Hepatocyte (in vitro differentiated cells): ENCODE data around the gene FBXL15. TPM values are rescaled to one million over a fixed set of nuclear protein-coding genes. Genes with fewer than 3 reads are reported as not detected.

ENCODE experiments used
- DNase-seq: peaks from one replicate; pipeline ENCODE4 v3.0.0-alpha.2; 2016; ENCODE audit warnings: low spot score
- H2AFZ ChIP-seq: fragments of 200-600 bp; sonication (generic); 2 replicates; pipeline ENCODE4 v1.6.0; 2016; ENCODE audit warnings: antibody characterized with exemption, mild to moderate bottlenecking
- H3K27ac ChIP-seq: fragments of 200-600 bp; sonication (generic); 2 replicates; pipeline ENCODE4 v1.5.1; 2016; ENCODE audit warnings: mild to moderate bottlenecking
- H3K27me3 ChIP-seq: fragments of 200-600 bp; sonication (generic); 2 replicates; pipeline ENCODE4 v1.6.1; 2016
- H3K36me3 ChIP-seq: fragments of 200-600 bp; sonication (generic); replicated peaks from 2 replicates; pipeline ENCODE4 v1.5.1; 2016; ENCODE audit warnings: low read depth; ENCODE audit not compliant: insufficient read depth
- H3K4me1 ChIP-seq: fragments of 200-600 bp; sonication (generic); 2 replicates; pipeline ENCODE4 v1.5.1; 2016; ENCODE audit warnings: mild to moderate bottlenecking, moderate library complexity; ENCODE audit not compliant: insufficient read depth
- H3K4me2 ChIP-seq: fragments of 200-600 bp; sonication (generic); 2 replicates; pipeline ENCODE4 v1.6.0; 2016
- H3K4me3 ChIP-seq: fragments of 200-600 bp; sonication (generic); 2 replicates; pipeline ENCODE4 v1.5.1; 2016; ENCODE audit warnings: mild to moderate bottlenecking
- H3K79me2 ChIP-seq: fragments of 200-600 bp; sonication (generic); 2 replicates; pipeline ENCODE4 v1.6.0; 2017; ENCODE audit warnings: mild to moderate bottlenecking
- H3K9me2 ChIP-seq: fragments of 200-600 bp; sonication (generic); replicated peaks from 2 replicates; pipeline ENCODE4 v1.6.0; 2017; ENCODE audit warnings: mild to moderate bottlenecking; ENCODE audit not compliant: insufficient read depth
- H3K9me3 ChIP-seq: fragments of 200-600 bp; sonication (generic); 2 replicates; pipeline ENCODE4 v1.5.1; 2016; ENCODE audit warnings: low read depth, mild to moderate bottlenecking
- H4K20me1 ChIP-seq: fragments of 200-600 bp; sonication (generic); 2 replicates; pipeline ENCODE4 v1.6.0; 2016; ENCODE audit warnings: mild to moderate bottlenecking; ENCODE audit not compliant: insufficient read depth, poor library complexity, severe bottlenecking
- CTCF ChIP-seq: fragments of 200-600 bp; sonication (generic); IDR thresholded peaks from 2 replicates; pipeline ENCODE4 v1.5.1; 2016; ENCODE audit warnings: antibody characterized with exemption, mild to moderate bottlenecking; ENCODE audit not compliant: poor library complexity
- EZH2 ChIP-seq: fragments of 200-600 bp; sonication (generic); IDR thresholded peaks from 2 replicates; pipeline ENCODE4 v1.6.1; 2016; ENCODE audit warnings: antibody characterized with exemption, mild to moderate bottlenecking, borderline replicate concordance
- EZH2phosphoT487 ChIP-seq: fragments of 200-600 bp; sonication (generic); IDR thresholded peaks from one replicate; pipeline ENCODE4 v1.6.1; 2018; ENCODE audit warnings: antibody characterized with exemption, mild to moderate bottlenecking, low read depth, moderate library complexity; ENCODE audit not compliant: unreplicated experiment, severe bottlenecking
- WGBS: methylation state at CpG from one replicate; pipeline ENCODE4 v1.1.6; 2016; ENCODE audit warnings: low lambda C conversion rate; ENCODE audit errors: missing lambda C conversion rate; 5-methylcytosine and 5-hydroxymethylcytosine counted together
- polyA plus RNA-seq: library from polyadenylated mRNA; unstranded; fragments of >200 nt; fragmentation: Nextera tagmentation; extraction: Ambion mirVana; gene quantifications from 2 replicates; pipeline ENCODE4 v1.2.1, GENCODE V29; 2016
- total RNA-seq: library from RNA; depleted of rRNA; stranded (reverse); fragments of >200 nt; gene quantifications from 2 replicates; pipeline ENCODE4 v1.2.3, GENCODE V29; 2014

FBXL15 gene
- total and polyA plus RNA-seq, 2 experiments from 2014 or later = 16.3 to 42.3 TPM

- TF ChIP-seq EZH2phosphoT487 = no peak
- no peak for TF ChIP-seq EZH2
- H3K9me3 ChIP-seq = no peaks in the 10 kb centered on the region
- H3K79me2 ChIP-seq = peaks cover 11% of the 10 kb centered on the region
- H2AFZ ChIP-seq = no peak overlapping the region
- H3K36me3 ChIP-seq = no peaks in the 10 kb centered on the region
- H3K9me2 ChIP-seq = no peaks in the 10 kb centered on the region
- no peak for DNase-seq
- no peak overlapping the region for H3K4me2 ChIP-seq
- 96% methylated on average over 20 of the region's 22 CpGs for WGBS
- H3K27me3 ChIP-seq = no peaks in the 10 kb centered on the region
- peaks cover 16% of the 10 kb centered on the region for H3K4me1 ChIP-seq
- no peaks in the 10 kb centered on the region for H4K20me1 ChIP-seq
- no peak overlapping the region for H3K27ac ChIP-seq
- no peak overlapping the region for H3K4me3 ChIP-seq
Observed at GRCh38 chr10:102400598-102401341, 19.9 kb upstream of the FBXL15 start.

- no peak overlapping the region for H3K4me3 ChIP-seq
- H3K9me2 ChIP-seq = no peaks in the 10 kb centered on the region
- peaks cover 11% of the 10 kb centered on the region for H3K4me1 ChIP-seq
- no peaks in the 10 kb centered on the region for H3K27me3 ChIP-seq
- TF ChIP-seq CTCF (no peak), EZH2phosphoT487 (no peak), EZH2 (no peak)
- H3K27ac ChIP-seq = no peak overlapping the region
- no peaks in the 10 kb centered on the region for H3K9me3 ChIP-seq
- H3K4me2 ChIP-seq = no peak overlapping the region
- 87% methylated on average over 8 of the region's 8 CpGs for WGBS
- no peaks in the 10 kb centered on the region for H3K36me3 ChIP-seq
- H4K20me1 ChIP-seq = no peaks in the 10 kb centered on the region
- H2AFZ ChIP-seq = no peak overlapping the region
- DNase-seq = no peak
- H3K79me2 ChIP-seq = peaks cover 6% of the 10 kb centered on the region
Observed at GRCh38 chr10:102401342-102401654, 19.3 kb upstream of the FBXL15 start.

GRCh38 chr10:102401735-102402511, 18.7 kb upstream of the FBXL15 start:
- no peak overlapping the region for H2AFZ ChIP-seq
- H3K4me2 ChIP-seq = no peak overlapping the region
- no peaks in the 10 kb centered on the region for H4K20me1 ChIP-seq
- no peak overlapping the region for H3K4me3 ChIP-seq
- H3K4me1 ChIP-seq = peaks cover 8% of the 10 kb centered on the region
- H3K9me3 ChIP-seq = no peaks in the 10 kb centered on the region
- H3K27ac ChIP-seq = no peak overlapping the region
- H3K27me3 ChIP-seq = no peaks in the 10 kb centered on the region
- no peaks in the 10 kb centered on the region for H3K79me2 ChIP-seq
- no peaks in the 10 kb centered on the region for H3K36me3 ChIP-seq
- no peaks in the 10 kb centered on the region for H3K9me2 ChIP-seq
- TF ChIP-seq EZH2phosphoT487 (no peak), CTCF (no peak), EZH2 (no peak)
- WGBS = 72% methylated on average over 15 of the region's 18 CpGs
- DNase-seq = peak; percentile 70

GRCh38 chr10:102402512-102402896, 18.1 kb upstream of the FBXL15 start:
- peaks cover 1% of the 10 kb centered on the region for H3K27me3 ChIP-seq
- WGBS = 93% methylated on average over 5 of the region's 5 CpGs
- no peaks in the 10 kb centered on the region for H3K36me3 ChIP-seq
- no peaks in the 10 kb centered on the region for H4K20me1 ChIP-seq
- H3K4me2 ChIP-seq = no peak overlapping the region
- H3K9me2 ChIP-seq = no peaks in the 10 kb centered on the region
- no peak for DNase-seq
- no peaks in the 10 kb centered on the region for H3K9me3 ChIP-seq
- peaks cover 8% of the 10 kb centered on the region for H3K4me1 ChIP-seq
- TF ChIP-seq EZH2phosphoT487 (no peak), CTCF (no peak), EZH2 (no peak)
- no peak overlapping the region for H3K27ac ChIP-seq
- H3K79me2 ChIP-seq = no peaks in the 10 kb centered on the region
- H2AFZ ChIP-seq = no peak overlapping the region
- no peak overlapping the region for H3K4me3 ChIP-seq
